ENCODE measurements around the gene TBC1D24.
A peak's percentile ranks its signal among the peaks of the same experiment; 100 is the strongest.
"Not testable (repeated sequence)": the region's sequence is repeated elsewhere in the genome, so short reads cannot be mapped to it uniquely, and the experiment has no call there.

TBC1D24 gene

DNA sequence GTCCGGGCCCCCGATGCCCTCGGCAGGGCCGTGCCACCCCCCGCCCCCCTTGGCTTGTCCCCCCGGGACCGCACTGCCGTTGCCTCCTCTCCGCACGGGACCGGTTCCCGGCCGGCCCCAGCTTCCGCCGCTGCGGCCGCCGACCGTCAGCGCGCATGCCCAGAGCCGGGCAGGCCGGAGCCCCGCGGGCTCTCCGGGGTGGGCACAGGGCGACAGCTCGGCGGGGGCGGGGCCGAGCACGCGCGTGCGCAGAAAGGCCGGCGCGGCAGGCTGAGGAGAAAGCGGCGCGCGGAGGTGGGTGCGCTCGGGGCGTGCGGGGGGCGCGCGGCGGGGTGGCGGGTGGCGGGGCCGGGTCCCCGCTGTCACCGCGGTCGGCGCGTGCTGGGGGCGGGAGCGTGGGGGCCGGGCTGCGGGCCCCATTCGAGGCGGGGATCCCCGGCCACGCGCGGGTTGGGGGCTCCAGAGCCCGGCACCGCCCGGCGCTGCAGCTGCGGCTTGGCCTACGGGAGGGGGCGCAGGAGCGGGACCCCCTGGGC is at the start of gene TBC1D24:
Gene TBC1D24 (plus strand): TSS at position 251 of the 536 bp plus-strand sequence. CDS start 21,022 bp downstream, outside the sequence.
- peak; percentile 63 for DNase-seq (ENCODE audit: low read depth)

DNA sequence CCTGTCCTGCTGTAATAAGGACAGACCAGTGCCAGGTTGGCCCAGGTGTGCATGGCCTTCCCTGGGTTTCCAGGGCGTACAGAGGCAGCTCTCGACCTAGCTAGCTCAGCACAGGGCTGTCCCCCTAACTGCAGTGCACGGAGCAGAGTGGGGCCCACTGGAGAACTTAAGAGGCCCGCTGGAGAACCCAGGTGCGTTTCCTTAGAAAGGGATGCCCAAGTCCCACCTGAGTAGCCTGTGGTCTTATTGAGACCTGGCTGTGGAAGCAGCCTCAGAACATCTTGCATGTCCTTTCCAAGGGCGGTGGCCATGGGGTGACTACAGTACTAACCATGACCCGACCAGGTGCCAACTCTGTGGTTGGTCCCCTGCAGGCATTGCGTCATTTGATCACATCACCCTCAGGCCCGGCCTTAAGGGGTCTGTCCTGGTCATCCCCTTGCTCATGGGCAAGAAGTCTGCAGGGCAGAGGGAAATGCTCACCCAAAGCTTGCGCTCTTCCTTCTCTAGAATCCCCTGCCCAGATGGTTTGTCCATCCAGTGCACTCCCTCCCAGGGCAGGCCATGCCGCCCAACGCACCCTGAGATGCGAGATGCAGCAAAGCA is 49.0 kb upstream of the TBC1D24 start:
- DNase-seq (ENCODE audit: low read depth), result no peak

DNA sequence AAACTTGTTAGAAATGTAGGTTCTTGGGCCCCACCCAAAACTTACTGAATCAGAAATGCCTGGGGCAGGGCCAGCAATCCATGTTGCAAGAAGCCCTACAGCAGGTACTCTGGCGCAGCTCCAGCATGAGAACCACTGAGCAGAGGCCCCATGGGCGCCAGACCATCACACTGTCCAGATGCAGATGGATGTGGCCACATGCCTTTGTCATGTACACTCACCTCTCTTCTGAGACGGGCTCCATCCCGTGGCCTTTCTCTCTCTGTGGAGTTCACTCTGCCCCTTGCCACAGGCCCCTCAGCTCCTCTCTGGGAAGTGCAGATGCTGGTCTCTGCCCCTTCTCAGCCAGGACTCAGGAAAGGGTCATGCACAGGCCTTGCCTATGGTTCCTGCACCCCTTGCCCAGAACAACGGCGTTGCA is 48.0 kb upstream of the TBC1D24 start:
- DNase-seq (ENCODE audit: low read depth), result no peak

DNA sequence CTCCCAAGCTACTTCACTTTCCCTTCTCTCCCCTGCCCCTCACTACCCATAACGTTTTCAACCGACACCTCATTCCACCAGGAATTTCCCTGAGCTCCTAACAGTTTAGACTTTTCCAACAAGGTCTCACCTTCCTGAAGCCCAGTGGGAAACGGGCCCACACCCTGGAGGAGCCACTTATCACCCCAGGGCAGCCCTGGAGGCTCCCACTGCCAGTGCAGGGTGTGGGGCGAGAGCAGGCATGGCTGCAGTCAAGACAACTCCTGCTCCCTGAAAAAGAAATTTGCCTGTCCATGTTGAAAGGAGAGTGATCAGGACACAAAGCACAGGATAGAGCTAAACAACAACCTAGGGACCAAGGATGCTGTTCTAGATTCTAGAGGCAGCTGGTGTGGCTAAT is 47.4 kb upstream of the TBC1D24 start:
- no peak for DNase-seq (ENCODE audit: low read depth)

DNA sequence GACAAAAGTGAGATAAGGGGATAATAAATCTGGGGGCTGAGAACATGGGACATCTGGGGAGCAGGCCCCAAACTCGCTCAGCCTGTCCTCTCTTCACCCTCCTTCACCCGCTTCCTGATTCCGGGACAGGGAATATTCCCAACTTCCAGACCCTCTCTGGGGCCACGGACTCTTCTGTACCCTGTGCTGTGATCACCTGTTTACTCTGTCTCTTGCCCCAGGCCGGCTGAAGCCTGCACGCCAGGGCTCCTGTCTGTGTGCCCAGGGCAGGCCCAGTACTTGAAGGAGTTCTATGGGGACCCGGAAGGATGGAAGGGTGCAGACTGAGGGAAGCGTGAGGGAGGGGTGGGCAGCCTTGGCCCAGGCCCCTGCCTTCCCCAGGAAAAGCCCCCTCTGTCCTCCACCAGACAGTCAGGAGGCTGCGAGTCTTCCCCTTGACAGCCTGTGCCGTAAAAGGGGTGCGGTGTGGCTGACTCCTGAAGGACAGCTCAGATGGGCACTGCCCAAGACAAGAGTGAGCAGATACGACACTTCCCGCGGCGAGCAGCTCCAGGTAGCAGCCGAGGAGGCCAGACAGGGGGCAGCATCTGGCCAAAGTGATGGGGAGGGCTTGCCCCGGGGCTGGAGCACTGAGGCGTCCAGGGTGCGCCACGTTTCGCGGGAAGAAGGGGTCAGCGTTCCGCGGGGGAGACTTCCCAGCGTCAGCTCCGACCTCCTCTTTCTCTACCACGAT is 46.7 kb upstream of the TBC1D24 start:
- no peak for DNase-seq (ENCODE audit: low read depth)

DNA sequence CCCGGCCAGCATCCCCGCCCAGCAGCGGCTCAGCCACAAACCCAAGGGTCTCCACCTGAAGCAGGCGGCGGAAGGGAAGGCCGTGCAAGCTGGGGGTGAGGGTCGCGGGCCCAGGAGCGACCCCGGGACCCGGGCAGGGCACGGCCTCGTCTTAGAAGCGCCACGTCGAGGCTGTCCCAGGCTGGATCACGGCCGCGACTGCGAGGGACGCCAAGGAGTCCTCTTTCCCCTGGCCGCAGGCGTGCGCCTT is 46.2 kb upstream of the TBC1D24 start:
- no peak for DNase-seq (ENCODE audit: low read depth)

DNA sequence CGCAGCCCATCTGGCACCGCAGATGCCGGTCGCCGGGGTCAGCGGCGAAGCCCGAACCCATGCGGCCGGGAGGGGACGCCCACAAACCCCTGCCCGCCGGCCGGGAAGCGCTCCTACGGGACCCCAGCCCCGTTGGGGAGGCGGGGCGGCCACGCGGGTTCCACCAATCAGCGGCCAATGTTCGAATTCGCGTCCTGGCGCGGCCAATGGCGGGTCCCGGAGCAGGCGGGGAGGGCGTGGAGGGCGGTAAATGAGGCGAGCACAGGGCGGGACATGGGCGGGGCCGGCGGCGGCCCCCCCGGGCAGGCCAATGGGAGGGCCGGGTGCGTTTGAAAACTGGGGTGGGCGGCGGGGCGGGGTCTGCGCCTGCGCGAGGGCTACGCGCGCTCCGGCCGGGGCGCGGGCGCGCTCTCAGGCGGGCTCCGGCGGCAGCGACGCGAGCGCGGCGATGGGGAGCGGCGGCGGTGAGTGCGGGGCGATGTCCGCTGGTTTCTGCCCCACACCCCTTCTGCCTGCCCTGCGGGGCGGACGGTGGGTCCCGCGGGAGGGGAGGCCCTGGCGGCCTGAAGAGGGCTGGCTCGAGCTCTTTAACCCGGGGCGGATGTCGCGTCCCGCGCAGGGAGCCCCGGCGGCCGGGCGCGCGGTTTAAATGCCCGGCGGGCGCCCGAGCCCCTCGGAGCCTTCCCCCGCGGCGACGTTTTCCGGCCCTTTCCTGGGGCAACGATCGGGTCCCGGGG is 45.7 kb upstream of the TBC1D24 start, which contains the start of gene CCNF:
Gene CCNF (plus strand): TSS at position 414 of the 737 bp plus-strand sequence. CDS start 35 bp downstream, at position 449.
- peak; percentile 90 for DNase-seq (ENCODE audit: low read depth)

DNA sequence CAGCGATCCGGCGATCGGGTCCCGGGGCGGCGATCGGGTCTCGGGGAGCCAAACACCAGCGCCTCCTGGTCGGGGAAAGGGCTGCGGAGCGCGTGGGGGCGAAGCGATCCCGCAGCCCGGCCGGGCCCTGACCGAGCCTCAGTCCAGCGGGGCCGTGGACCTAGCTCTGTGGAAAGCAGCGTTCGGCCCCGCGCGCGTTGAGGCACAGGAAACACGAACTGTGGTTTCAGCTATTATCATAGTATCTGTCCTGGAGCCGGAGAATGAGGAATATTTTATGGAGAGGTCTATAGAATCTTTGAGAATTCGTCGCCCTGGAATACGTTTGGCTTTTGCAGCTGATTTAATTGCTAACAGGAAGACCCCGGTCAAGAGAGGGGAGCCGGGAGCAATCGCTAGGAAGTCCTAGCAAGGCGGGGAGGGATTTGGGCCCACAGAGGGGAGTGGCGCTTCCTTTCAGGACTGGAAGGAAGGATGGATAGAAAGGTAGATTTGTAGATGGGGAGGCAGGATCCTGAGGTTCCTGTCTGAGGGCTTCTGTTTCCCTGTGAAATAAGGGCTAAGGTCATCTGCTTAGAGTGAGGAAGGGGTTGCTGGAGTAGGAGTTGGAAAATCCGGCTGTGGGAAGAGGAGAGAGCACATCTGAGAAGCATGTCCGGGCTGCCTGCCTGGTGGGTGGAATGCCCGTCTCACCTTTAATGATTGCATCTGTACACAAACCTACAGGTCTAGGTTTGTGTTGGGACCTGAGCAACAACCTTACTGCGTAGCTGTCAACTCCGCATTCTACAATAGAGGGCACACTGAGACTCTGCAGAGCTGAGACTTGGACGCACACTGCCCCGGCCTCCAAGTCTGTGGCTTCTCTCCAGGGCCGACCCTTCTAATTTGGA is 44.9 kb upstream of the TBC1D24 start:
- no peak for DNase-seq (ENCODE audit: low read depth)

DNA sequence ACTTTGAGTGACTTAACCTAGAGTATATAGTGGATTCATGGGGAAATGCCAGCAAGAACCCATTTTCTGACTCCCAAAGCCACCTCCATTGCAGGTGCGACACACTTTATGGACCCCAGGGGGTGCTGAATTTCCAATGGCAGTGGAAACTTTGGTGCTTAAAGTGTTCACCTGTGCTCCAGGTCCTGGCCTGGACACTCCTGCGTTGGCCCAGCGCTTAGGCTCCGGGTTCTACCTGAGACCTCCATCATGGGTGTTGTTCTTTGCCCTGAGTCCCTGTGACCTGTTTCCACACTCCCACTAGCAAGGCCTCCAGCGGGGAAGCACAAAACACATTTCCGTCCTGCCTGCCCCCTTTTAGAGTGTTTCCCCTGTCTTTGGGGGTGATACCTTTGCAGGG is 42.6 kb upstream of the TBC1D24 start:
- DNase-seq (ENCODE audit: low read depth), result no peak

DNA sequence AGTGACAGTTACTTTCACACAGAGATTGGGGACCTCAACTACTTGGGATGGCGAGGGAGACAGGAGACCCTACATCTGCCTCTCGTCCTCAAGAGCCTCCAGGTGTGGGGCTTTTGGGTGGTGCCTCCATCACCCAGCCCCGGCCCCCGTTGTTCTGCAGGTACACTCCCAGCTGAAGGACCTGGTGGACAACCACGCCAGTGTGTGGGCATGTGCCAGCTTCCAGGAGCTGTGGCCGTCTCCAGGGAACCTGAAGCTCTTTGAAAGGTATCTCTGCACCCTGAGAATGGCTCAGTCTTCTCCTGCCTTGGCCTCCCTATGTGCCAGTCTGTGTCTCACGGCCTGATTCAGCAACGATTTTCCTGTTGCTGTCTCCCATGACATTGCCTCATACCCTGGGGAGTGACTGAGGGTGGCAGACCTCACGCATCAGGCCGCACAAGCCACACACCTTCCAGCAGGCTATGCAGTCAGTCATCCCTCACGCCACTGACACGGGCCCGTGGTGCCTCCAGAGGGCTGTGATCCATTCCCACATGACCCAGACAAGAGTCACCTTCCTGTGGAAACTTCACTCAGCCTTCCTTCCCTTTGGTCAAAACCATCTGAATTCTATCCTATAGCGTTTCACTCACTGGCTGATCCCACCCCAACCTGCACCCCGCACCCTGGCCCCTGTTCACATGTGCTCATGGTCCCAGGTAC is 42.0 kb upstream of the TBC1D24 start:
- DNase-seq (ENCODE audit: low read depth), result no peak

DNA sequence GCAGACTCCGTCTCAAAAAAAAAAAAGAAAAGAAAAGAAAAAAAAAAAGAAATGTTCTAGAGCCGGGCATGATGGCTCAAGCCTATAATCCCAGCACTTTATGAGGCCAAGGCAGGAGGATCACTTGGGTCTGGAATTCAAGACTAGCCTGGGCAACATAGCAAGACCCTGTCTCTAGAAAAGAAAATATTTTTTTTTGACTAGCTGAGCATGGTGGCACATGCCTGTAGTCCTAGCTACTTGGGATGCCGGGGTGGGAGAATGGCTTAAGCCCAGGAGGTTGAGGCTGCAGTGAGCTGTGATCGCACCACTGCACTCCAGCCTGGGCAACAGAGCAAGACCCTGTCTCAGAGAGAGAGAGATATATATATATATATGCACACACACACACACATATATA is 39.7 kb upstream of the TBC1D24 start:
- not testable (repeated sequence) for DNase-seq (ENCODE audit: low read depth)

DNA sequence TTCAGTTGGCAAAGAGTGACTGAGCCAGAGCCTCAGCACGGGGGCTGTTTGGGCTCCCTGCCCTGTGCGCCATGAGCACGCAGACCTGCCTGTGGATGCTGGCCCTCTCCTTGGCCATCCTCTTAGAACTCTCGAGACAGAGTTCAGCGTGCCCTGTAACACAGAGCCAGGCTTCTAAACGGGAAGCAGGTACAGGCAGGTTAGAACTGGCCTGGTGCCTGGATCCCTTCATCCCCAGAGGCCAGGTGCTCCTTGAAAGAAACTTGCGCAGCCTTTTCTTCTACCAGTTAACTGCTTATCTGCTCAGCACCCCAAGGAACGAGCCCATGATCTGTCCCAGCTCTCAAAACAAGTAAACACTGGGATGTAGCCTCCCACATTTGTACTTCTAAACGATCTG is 38.8 kb upstream of the TBC1D24 start:
- no peak for DNase-seq (ENCODE audit: low read depth)

DNA sequence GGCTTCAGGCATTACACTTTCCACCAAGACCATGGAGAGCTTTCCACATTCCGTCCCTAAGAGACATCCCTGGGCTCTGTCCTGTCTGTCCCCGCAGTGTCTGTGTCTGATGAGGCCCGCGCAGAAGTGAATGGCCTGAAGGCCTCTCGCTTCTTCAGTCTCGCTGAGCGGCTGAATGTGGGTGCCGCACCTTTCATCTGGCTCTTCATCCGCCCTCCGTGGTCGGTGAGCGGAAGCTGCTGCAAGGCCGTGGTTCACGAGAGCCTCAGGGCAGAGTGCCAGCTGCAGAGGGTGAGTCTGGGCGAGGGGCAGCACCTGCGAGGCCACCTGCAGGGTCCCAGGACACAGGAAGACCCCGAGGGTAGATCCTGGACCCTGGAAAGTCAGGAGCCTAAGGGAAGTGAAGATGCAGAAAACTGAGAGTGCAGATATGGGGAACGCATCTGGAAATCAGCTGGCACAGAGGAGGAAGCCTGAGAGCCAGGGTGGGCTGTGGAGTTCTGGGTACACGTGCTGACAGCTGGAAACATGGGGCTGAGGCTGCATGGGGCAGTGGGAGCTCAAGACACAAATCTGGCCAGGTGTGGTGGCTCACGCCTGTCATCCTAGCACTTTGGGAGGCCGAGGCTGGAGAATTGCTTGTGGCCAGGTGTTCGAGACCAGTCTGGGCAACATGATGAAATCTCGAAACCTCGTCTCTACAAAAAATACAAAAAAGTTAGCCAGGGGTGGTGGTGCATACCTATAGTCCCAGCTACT is 37.7 kb upstream of the TBC1D24 start:
- no peak for DNase-seq (ENCODE audit: low read depth)

DNA sequence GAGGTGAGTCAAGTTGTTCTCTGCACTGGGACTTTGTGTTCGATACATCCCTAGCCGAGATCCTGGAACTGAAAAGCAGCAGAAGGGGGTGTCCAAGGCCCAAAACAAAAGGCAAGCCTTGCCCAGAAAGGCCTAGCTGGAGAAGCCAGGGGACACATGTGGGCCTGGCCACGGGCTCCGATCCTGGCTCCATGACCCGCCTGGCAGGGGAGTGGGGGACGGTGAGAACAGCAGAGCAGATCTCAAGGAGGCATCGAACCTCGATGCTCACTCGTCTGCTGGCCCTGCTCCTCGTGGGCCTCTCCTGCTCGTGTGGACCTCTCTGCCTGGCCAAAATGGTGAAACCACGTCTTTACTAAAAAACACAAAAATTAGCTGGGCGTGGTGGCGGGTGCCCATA is 36.8 kb upstream of the TBC1D24 start:
- no peak for DNase-seq (ENCODE audit: low read depth)

DNA sequence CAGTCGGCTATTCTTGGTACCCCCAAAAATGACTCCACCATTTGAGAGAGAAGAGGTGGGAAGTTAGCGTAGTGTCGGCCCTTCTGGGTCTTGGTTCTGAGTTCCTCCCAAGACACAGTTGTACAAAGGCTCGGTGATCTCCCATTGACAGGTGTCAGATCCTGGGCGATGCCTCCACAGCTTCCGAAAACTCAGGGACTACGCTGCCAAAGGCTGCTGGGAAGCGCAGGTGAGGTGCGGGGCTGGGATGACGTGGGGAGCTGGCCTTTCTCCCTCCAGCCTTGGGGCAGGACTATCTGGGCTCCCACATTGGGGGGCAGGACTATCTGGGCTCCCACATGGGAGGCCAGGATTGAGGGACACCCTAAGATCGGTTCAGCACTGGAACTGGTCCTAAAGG is 35.3 kb upstream of the TBC1D24 start:
- no peak for DNase-seq (ENCODE audit: low read depth)

DNA sequence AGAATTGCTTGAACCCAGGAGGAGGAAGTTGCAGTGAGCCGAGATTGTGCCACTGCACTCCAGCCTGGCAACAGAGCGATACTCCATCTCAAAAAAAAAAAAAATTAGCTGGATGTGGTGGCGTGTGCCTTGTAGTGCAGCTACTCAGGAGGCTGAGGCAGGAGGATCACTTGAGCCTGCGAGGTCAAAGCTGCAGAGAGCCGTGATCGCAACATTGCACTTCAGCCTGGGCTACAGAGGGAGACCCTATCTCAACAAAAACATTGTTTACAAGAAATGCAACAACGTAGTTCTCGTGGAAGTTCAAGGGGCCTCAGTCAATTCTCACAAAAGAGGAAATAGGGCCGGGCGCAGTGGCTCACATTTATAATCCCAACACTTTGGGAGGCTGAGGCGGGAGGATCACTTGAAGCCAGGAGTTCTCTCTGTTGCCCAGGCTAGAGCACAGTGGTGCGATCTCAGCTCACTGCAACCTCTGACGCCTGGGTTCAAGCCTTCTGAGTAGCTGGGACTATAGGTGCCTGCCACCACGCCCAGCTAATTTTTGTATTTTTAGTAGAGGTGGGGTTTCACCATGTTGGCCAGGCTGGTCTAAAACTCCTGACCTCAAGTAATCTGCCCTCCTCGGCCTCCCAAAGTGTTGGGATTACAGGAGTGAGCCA is 33.7 kb upstream of the TBC1D24 start:
- DNase-seq (ENCODE audit: low read depth), result not testable (repeated sequence)

DNA sequence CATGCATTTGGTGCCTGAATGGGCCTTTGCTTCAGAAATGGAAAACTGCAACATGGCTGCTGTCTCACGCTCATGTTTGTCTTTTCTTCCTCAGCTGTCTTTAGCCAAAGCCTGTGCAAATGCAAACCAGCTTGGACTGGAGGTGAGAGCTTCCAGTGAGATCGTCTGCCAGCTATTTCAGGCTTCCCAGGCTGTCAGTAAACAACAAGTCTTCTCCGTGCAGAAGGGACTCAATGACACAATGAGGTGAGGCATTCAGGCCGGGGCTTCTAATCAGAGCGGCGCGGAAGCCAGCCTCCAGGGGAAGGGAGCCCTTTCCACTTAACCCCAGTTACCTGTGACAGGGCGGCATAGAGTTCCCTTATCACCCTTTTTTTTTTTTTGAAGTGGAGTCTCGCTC is 31.4 kb upstream of the TBC1D24 start:
- no peak for DNase-seq (ENCODE audit: low read depth)

DNA sequence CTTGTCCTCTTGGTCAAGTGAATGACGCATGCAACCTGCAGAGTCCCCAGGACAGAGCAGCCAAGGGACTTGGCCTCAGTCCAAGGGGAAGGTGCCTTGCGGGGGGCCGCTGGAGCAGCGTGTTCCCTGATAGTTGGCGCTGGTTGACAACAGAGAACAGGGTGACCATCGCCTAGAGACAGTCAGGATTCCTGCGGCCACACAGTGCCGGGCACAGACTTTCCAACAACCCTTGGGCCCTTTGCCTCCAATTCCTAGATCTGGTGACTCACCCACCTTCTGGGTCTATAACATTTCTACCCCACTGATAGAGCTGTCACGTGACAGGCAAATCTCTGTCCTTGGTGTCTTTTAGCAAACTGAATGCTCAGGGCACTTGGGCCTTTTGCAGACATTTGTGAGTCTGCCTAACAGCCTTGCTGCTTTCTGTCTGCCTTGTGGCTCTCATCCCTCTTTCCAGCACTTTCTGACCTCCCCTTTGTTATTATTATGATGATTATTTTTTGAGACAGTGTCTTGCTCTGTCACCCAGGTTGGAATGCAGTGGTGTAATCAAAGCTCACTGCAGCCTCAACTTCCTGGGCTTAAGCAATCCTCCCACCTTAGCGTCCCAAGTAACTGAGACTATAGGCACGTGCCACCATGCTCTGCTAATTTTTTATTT is 26.9 kb upstream of the TBC1D24 start:
- no peak for DNase-seq (ENCODE audit: low read depth)

DNA sequence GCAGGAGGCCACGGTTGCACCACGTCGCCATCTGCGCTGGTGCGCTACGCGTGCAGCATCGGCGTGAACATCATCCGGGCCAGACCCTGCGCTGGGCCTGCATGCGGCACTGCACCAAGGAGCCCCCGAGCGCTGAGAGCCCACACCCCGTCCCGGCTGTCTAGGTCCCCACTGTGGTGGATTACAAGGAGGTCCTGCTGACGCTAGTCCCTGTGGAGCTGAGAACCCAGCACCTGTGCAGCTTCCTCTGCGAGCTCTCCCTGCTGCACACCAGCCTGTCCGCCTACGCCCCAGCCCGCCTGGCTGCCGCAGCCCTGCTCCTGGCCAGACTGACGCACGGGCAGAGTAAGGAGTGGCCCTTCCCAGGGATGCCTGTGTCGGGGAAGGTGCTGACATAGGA is 25.8 kb upstream of the TBC1D24 start:
- DNase-seq (ENCODE audit: low read depth), result no peak

DNA sequence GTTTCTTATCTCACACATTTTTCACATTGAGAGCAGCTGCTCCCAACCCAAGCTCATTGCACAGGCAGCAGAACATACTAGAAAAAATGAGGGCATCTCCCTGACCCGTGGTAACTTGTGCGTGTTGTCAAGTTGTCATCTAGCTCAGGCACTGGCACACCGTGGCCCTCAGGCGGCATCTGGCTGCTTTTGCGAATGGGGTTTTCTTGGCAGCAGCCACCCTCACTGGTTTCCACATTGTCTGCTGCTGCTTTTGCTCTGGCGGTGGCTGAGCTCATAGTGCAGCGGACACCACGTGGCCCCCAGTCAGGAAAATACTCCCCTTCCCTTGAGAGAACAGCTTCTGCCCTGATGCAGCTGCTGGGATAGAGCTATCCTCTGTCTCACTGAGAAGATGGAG is 24.4 kb upstream of the TBC1D24 start:
- DNase-seq (ENCODE audit: low read depth), result no peak

All from stromal cell of bone marrow (primary cell).